PC-9 (cell line): ENCODE measurements around the gene IDI1. TPM values are rescaled to one million over a fixed set of nuclear protein-coding genes. Genes with fewer than 3 reads are reported as not detected.

Experiments
- BruUV-seq: library from RNA; stranded (reverse); fragments of 400-500 nt; replicated peaks from 2 replicates; lab custom pipeline; 2021; lab: Mats Ljungman, UMichigan
- CTCF ChIA-PET: fragments of 300-600 bp; sonication (Branson Sonifier 250); formaldehyde crosslinking; loops from one replicate; lab custom pipeline; 2022; ENCODE audit warnings: antibody characterized with exemption; lab: Charles Lee
- POLR2A ChIA-PET: fragments of 300-600 bp; sonication (Branson Sonifier 250); formaldehyde crosslinking; loops from one replicate; lab custom pipeline; 2022; ENCODE audit warnings: antibody characterized with exemption; ENCODE audit not compliant: unreplicated experiment; lab: Charles Lee
- DNase-seq, 2 experiments: peaks; one replicate each; pipeline versions ENCODE4 v3.0.0 to v3.0.0-alpha.2; 2015 to 2022; ENCODE audit warnings: mixed read lengths in 1 of 2
- H2AFZ ChIP-seq: fragments of 200-600 bp; sonication (generic); 2 replicates; pipeline ENCODE4 v1.8.1; 2017; ENCODE audit warnings: antibody characterized with exemption
- H3F3A ChIP-seq: fragments of 200-600 bp; sonication (generic); 2 replicates; pipeline ENCODE4 v1.8.1; 2017; ENCODE audit warnings: antibody characterized with exemption, mild to moderate bottlenecking, low read depth; ENCODE audit not compliant: insufficient read depth
- H3K27ac ChIP-seq: fragments of 200-600 bp; sonication (generic); 2 replicates; pipeline ENCODE4 v1.6.1; 2016; ENCODE audit warnings: mixed run types
- H3K27me3 ChIP-seq: fragments of 200-600 bp; sonication (generic); 2 replicates; pipeline ENCODE4 v1.6.1; 2016; ENCODE audit warnings: low read depth, mixed run types; ENCODE audit not compliant: insufficient read depth
- H3K36me3 ChIP-seq: fragments of 200-600 bp; sonication (generic); 2 replicates; pipeline ENCODE4 v1.6.1; 2016; ENCODE audit warnings: low read depth, mixed run types
- H3K4me1 ChIP-seq: fragments of 200-600 bp; sonication (generic); replicated peaks from 2 replicates; pipeline ENCODE4 v1.6.1; 2016; ENCODE audit warnings: mixed run types; ENCODE audit not compliant: insufficient read depth
- H3K4me2 ChIP-seq: fragments of 200-600 bp; sonication (generic); 2 replicates; pipeline ENCODE4 v1.6.1; 2017; ENCODE audit warnings: mixed run types
- H3K4me3 ChIP-seq: fragments of 200-600 bp; sonication (generic); 2 replicates; pipeline ENCODE4 v1.6.1; 2016; ENCODE audit warnings: mixed run types
- H3K79me2 ChIP-seq: fragments of 200-600 bp; sonication (generic); 2 replicates; pipeline ENCODE4 v1.6.1; 2017; ENCODE audit warnings: low read depth, mixed run types
- H3K9me2 ChIP-seq: fragments of 200-600 bp; sonication (generic); 2 replicates; pipeline ENCODE4 v1.8.1; 2017; ENCODE audit warnings: mild to moderate bottlenecking; ENCODE audit not compliant: insufficient read depth
- H3K9me3 ChIP-seq: fragments of 200-600 bp; sonication (generic); 2 replicates; pipeline ENCODE4 v1.8.1; 2016; ENCODE audit warnings: low read depth; ENCODE audit not compliant: insufficient read depth
- H4K20me1 ChIP-seq: fragments of 200-600 bp; sonication (generic); 2 replicates; pipeline ENCODE4 v1.8.1; 2017; ENCODE audit not compliant: insufficient read depth
- CTCF ChIP-seq: fragments of 200-600 bp; sonication (generic); conservative IDR thresholded peaks from 2 replicates; pipeline ENCODE4 v1.6.1; 2017; ENCODE audit warnings: mixed run types, antibody characterized with exemption, mild to moderate bottlenecking, moderate library complexity
- EZH2 ChIP-seq: fragments of 200-600 bp; sonication (generic); IDR thresholded peaks from 2 replicates; pipeline ENCODE4 v1.8.0; 2017; ENCODE audit warnings: antibody characterized with exemption, low read depth
- intact Hi-C: fragments of 100-400 bp; cut with micrococcal nuclease; formaldehyde crosslinking; loops from one replicate; pipeline ENCODE4 v1.10.0; 2022; ENCODE audit not compliant: unreplicated experiment
- total RNA-seq: library from RNA; stranded (reverse); gene quantifications from 2 replicates; pipeline ENCODE4 v1.2.3, GENCODE V29; 2021

Gene IDI1
- total RNA-seq, 1 experiment from 2014 or later, result 57.7 TPM

DNA sequence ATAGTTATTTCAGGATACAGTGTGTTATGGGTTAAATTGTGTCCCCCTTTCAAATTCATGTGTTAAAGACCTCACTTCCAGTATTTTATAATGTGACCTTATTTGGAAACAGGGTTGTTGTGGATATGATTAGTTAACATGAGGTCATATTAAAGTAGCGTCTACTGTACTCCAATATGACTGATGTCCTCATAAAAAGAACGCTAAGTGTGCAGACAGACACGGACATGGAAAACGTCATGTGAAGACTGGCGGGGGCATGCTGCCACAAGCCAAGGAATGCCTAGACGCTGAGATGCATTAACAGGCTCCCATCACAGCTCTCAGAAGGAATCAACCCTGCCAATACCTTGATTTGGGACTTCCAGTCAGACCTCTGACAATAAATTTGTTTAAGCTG is 5.8 kb upstream of the IDI1 start:
- Histone ChIP-seq H4K20me1 (peaks cover 11% of the 10 kb centered on the region; the same call in 1 of the 2 replicates), H3K4me3 (peak overlapping the region; percentile 96; the same call in 1 of the 2 replicates), H3K4me1 (peaks cover 35% of the 10 kb centered on the region), H2AFZ (no peak overlapping the region), H3K36me3 (no peaks in the 10 kb centered on the region), H3K4me2 (peak overlapping the region; percentile 89), H3K9me3 (no peaks in the 10 kb centered on the region), H3K9me2 (no peaks in the 10 kb centered on the region), H3K27ac (no peak overlapping the region), H3K79me2 (peaks cover 88% of the 10 kb centered on the region), H3F3A (peaks cover 18% of the 10 kb centered on the region), H3K27me3 (no peaks in the 10 kb centered on the region)
- TF ChIP-seq EZH2 (no peak), CTCF (no peak)
- CTCF ChIA-PET, result no interaction called here
- BruUV-seq, result no TSS peak
- intact Hi-C loops, result no loop called here
- POLR2A ChIA-PET, result no interaction called here
- DNase-seq, result no peak

GRCh38 chr10:1050554-1050953 is 1.6 kb upstream of the IDI1 start:
- ChIA-PET CTCF (no interaction called here), POLR2A (no interaction called here)
- intact Hi-C loops, result no loop called here

DNA sequence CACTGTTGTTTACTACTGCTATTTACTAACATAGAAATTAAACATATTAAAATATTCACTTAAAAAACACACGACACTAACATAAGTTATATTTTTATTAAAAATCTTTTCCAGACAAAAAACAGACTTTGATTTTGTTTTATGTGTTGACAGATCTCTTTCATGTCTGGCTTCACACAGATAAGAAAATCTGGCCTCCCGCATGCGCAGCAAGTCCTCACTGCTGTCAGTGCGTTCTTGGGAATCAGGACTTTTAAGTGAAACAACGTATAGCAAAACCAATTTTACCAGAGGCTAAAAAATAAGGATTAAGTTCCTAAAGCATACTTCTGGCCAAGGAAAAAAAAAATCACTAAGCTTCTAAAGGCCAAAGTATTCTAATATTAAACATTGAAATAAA is 1.2 kb upstream of the IDI1 start:
- Histone ChIP-seq H3K9me3 (no peaks in the 10 kb centered on the region), H3K27me3 (no peaks in the 10 kb centered on the region), H2AFZ (no peak overlapping the region), H3K79me2 (peaks cover 79% of the 10 kb centered on the region), H3K4me3 (peak overlapping the region; percentile 92), H3K36me3 (no peaks in the 10 kb centered on the region), H3K4me1 (peaks cover 24% of the 10 kb centered on the region), H4K20me1 (peaks cover 12% of the 10 kb centered on the region; the same call in 1 of the 2 replicates), H3K27ac (peak overlapping the region; percentile 87), H3F3A (peaks cover 15% of the 10 kb centered on the region), H3K4me2 (peak overlapping the region; percentile 84), H3K9me2 (no peaks in the 10 kb centered on the region)
- ChIA-PET POLR2A (no interaction called here), CTCF (no interaction called here)
- no peak for DNase-seq
- intact Hi-C loops, result no loop called here
- no TSS peak for BruUV-seq
- no peak for TF ChIP-seq EZH2
- TF ChIP-seq CTCF, result no peak

More at GRCh38 chr10:1050554-1050953, 1.6 kb upstream of the IDI1 start:
- BruUV-seq, result no TSS peak
- TF ChIP-seq EZH2 (no peak), CTCF (no peak)
- peaks cover 10% of the 10 kb centered on the region; the same call in 1 of the 2 replicates for H4K20me1 ChIP-seq
- H3K4me3 ChIP-seq, result peak overlapping the region; percentile 92
- H3K27me3 ChIP-seq, result no peaks in the 10 kb centered on the region
- no peaks in the 10 kb centered on the region for H3K9me3 ChIP-seq
- 0 out of 2 replicates have a peak overlapping the region, but pooled peaks have one; percentile 16 for H3K27ac ChIP-seq
- no peak overlapping the region for H2AFZ ChIP-seq
- H3K79me2 ChIP-seq, result peaks cover 79% of the 10 kb centered on the region
- peak; percentile 19 to 40 for DNase-seq
- peak overlapping the region; percentile 84 for H3K4me2 ChIP-seq
- peaks cover 28% of the 10 kb centered on the region for H3K4me1 ChIP-seq
- no peaks in the 10 kb centered on the region for H3K9me2 ChIP-seq
- peaks cover 17% of the 10 kb centered on the region for H3F3A ChIP-seq
- H3K36me3 ChIP-seq, result no peaks in the 10 kb centered on the region
